Psoas muscle (tissue), 8 donors: Measurements from ENCODE around the gene CFAP46. TPM values are rescaled to one million over a fixed set of nuclear protein-coding genes. Genes with fewer than 3 reads are reported as not detected.

Experiments used
- ATAC-seq, 4 donors: fragments of 200-7000 bp; cut with Tn5 transposase; one replicate each; pipeline ENCODE4 v1.9.1; 2020; ENCODE audit warnings: moderate library complexity in 3 of 4, mild to moderate bottlenecking in 2 of 4
- DNase-seq, 2 donors: peaks; one replicate each; pipeline ENCODE4 v3.0.0-alpha.2; 2020
- H3K27ac ChIP-seq: fragments of 200-600 bp; one replicate; pipeline ENCODE4 v1.8.0; 2022
- H3K27me3 ChIP-seq, 3 donors: fragments of 200-600 bp in 1 of 3; one replicate each; pipeline versions ENCODE4 v1.6.1 to v1.8.0; 2013 to 2022; ENCODE audit warnings: low read length in 2 of 3, mild to moderate bottlenecking in 2 of 3, moderate library complexity in 1 of 3; ENCODE audit not compliant: insufficient read depth in 3 of 3
- H3K36me3 ChIP-seq, 2 donors: fragments of 200-600 bp in 1 of 2; one replicate each; pipeline versions ENCODE4 v1.6.1 to v1.8.0; 2013 to 2022; ENCODE audit warnings: low read depth in 1 of 2, mild to moderate bottlenecking in 1 of 2, moderate library complexity in 1 of 2; ENCODE audit not compliant: insufficient read depth in 1 of 2
- H3K4me1 ChIP-seq: fragments of 200-600 bp; one replicate; pipeline ENCODE4 v1.8.0; 2022
- H3K4me3 ChIP-seq: fragments of 200-600 bp; one replicate; pipeline ENCODE4 v1.8.0; 2022; ENCODE audit warnings: mild to moderate bottlenecking
- H3K9me3 ChIP-seq: fragments of 200-600 bp; one replicate; pipeline ENCODE4 v1.8.0; 2022
- WGBS, 3 donors: extraction: QIAGEN DNeasy Blood & Tissue Kit; methylation state at CpG; one replicate each; pipeline versions ENCODE4 v1.1.6 to v1.1.7; 2013; 5-methylcytosine and 5-hydroxymethylcytosine counted together
- intact Hi-C, 2 donors: fragments of 100-400 bp; cut with DNase I; formaldehyde crosslinking; loops; one replicate each; pipeline versions ENCODE4 v1.11.0 to v1.14.2; 2022
- polyA plus RNA-seq, 3 donors: library from polyadenylated mRNA; stranded (reverse); fragments of 200-250 nt; gene quantifications; one replicate each; pipeline ENCODE4 v1.2.3, GENCODE V29; 2013
- total RNA-seq, 4 donors: library from RNA; stranded (reverse); fragmentation: NEBNext Ultra II Directional in 2 of 4; extraction: Animal tissue kit (Norgen Biotek cat#: 25700) in 2 of 4; gene quantifications; one replicate each; pipeline versions ENCODE4 v1.2.1 to v1.2.4, GENCODE V29; 2021 to 2023
- TF ChIP-seq, protein P1 (sequence below): fragments of 200-600 bp; IDR thresholded peaks from one replicate; pipeline ENCODE4 v1.8.0; 2022; ENCODE audit warnings: antibody characterized with exemption
- donor health status: healthy with polysubstance abuse.
- donor health status: DM: no; HTN: no; CAD: no; lungs with moderate emphysema.
- donor health status: Bipolar disorder and iron deficiency.
- donor health status: healthy.
- donor health status: DM: yes; HTN: yes; CAD: no.
- donor health status: DM: no; HTN: no; CAD: no.
- donor health status: DM: no; HTN: no; CAD: no.
- donor health status: DM: yes; HTN: yes; CAD: no.

Gene CFAP46
- total and polyA plus RNA-seq, 7 donors: 3.9 to 25.4 (median 13.8) TPM

DNA sequence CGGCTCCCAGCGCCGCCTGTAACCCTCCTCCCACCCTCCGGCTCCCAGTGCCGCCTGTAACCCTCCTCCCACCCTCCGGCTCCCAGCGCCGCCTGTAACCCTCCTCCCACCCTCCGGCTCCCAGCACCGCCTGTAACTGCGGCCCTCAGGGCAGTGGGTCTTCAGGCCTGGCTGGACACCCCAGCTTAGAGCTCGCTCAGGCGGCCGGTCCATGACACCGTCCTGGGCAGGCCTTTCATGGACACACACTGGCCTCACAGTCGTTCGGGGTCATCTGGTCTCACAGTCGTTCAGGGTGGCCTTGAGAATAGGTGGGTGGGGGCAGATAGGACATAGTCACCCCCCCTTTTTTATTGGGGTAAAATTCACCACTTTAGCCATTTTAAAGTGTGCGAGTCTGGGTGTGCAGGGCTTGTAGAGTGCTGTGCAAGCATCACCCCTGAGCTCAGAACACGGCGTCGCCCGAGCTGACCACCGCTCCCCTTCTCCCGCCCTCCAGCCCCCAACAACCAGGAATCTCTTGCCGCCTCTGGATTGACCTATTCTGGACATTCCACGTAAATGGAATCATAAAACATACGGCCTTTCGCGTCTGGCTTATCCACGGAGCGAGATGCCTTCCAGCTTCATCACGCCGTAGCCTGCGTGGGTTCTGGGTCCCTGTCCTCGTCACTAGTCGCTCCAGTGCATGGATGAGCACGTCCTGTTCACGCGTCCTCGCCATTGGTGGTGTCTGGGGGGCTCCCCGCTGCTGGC, 41.1 kb upstream of the CFAP46 start:
- H3K4me3 ChIP-seq: no peak overlapping the region
- no peak overlapping the region for H3K27ac ChIP-seq
- no peaks in the 10 kb centered on the region for H3K4me1 ChIP-seq
- TF ChIP-seq, protein P1, sequence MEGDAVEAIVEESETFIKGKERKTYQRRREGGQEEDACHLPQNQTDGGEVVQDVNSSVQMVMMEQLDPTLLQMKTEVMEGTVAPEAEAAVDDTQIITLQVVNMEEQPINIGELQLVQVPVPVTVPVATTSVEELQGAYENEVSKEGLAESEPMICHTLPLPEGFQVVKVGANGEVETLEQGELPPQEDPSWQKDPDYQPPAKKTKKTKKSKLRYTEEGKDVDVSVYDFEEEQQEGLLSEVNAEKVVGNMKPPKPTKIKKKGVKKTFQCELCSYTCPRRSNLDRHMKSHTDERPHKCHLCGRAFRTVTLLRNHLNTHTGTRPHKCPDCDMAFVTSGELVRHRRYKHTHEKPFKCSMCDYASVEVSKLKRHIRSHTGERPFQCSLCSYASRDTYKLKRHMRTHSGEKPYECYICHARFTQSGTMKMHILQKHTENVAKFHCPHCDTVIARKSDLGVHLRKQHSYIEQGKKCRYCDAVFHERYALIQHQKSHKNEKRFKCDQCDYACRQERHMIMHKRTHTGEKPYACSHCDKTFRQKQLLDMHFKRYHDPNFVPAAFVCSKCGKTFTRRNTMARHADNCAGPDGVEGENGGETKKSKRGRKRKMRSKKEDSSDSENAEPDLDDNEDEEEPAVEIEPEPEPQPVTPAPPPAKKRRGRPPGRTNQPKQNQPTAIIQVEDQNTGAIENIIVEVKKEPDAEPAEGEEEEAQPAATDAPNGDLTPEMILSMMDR: no peak
- no peaks in the 10 kb centered on the region for H3K9me3 ChIP-seq
- H3K36me3 ChIP-seq: no peaks in the 10 kb centered on the region
- ATAC-seq (no peak), DNase-seq (peak in 1 of 2 donors; percentile 38)
- WGBS, 3 donors: 80 to 88% (median 85%) methylated on average over 35 to 41 of the region's 42 CpGs
- peaks cover 0 to 40% (median 5%) of the 10 kb centered on the region in 3 donors for H3K27me3 ChIP-seq
- intact Hi-C loops: no loop called here

DNA sequence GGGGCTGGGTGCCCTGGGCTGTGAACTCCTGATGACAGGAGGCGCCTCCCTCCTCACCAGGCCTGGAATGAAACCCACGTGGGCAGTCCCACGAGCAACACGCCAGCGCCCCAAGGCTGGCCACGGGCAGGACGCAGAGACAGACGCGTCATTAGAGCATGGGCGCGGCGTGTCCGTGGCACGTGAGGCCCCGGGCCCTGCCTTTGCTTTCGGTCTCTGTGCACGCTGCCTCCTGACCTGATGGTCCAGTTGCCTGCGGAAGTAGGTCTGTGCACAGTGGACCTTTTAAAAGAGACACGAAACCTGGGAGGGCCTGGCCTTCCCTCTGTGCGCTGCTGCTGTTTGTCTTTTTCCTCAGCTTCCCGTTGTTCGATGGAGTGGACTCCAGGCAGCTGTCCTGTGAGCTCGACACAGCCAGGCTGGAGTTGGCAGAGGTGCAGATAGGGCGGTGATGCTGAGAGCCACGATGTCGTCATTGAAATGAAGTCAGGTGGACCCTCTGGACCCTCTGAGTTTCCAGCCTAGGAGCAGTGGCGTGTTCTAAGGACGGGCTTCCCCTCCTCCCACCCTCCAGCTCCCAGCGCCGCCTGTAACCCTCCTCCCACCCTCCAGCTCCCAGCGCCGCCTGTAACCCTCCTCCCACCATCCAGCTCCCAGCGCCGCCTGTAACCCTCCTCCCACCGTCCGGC, 40.1 kb upstream of the CFAP46 start:
- DNase-seq: peak in 1 of 2 donors; percentile 46
- no peak for ATAC-seq
- H3K9me3 ChIP-seq: no peaks in the 10 kb centered on the region
- no peak overlapping the region for H3K4me3 ChIP-seq
- H3K27me3 ChIP-seq: peaks cover 0 to 32% (median 8%) of the 10 kb centered on the region in 3 donors
- WGBS, 3 donors: 48 to 66% (median 50%) methylated on average over 30 to 35 of the region's 36 CpGs
- H3K4me1 ChIP-seq: no peaks in the 10 kb centered on the region
- H3K36me3 ChIP-seq: no peaks in the 10 kb centered on the region
- intact Hi-C loops: no loop called here
- H3K27ac ChIP-seq: no peak overlapping the region
- TF ChIP-seq, protein P1: no peak

DNA sequence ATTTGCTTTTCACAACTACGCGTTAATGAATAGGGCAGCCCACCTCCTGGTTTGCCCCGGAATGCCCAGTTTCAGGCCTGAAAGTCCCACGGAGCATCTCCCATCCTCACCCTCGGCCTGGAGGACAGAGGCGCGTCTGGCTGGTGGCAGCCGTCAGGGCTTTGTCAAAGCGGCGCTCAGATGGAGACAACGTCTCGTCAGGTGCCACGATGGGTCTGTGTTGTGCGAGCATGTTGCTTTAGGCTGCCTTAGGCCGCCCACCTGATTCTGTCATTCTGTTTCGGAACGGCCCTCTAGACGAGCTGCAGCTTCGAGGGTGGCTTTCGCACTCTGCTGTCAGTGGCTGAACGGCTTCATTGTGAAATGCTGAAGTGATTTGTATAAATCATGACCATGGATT, 39.4 kb upstream of the CFAP46 start:
- peaks cover 0 to 27% (median 7%) of the 10 kb centered on the region in 3 donors for H3K27me3 ChIP-seq
- TF ChIP-seq, protein P1: no peak
- peak in 1 of 2 donors; percentile 30 for DNase-seq

DNA sequence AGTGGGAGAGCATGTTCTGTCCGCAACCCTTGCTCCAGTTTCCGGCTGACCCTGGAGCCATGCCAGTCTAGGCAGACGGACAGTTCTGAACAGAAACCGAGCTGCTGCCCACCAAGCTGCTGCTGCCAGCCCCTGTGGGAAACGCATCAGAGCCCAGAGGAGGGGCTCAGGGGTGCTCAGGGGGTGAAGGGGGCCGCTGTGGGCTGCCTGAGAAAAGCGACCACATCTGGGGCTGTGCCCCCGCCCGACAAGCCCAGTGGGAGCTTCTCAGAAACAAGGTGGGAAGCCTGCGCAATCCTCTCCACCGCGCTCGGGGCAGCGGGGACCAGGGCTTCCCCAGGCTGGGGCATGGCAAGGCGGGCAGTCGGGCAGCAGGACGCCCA, 38.8 kb upstream of the CFAP46 start:
- no peaks in the 10 kb centered on the region for H3K9me3 ChIP-seq
- DNase-seq: peak in 1 of 2 donors; percentile 44
- H3K4me1 ChIP-seq: no peaks in the 10 kb centered on the region
- no peak overlapping the region for H3K27ac ChIP-seq
- 66 to 77% (median 75%) methylated on average over 16 to 17 of the region's 17 CpGs for WGBS, 3 donors
- no peaks in the 10 kb centered on the region for H3K36me3 ChIP-seq
- H3K4me3 ChIP-seq: no peak overlapping the region
- intact Hi-C loops: no loop called here
- no peak for ATAC-seq
- peaks cover 0 to 28% (median 8%) of the 10 kb centered on the region in 3 donors for H3K27me3 ChIP-seq
- TF ChIP-seq, protein P1: no peak

More for the DNA sequence above, 39.4 kb upstream of the CFAP46 start:
- intact Hi-C loops: no loop called here
- H3K27ac ChIP-seq: no peak overlapping the region
- H3K4me3 ChIP-seq: no peak overlapping the region
- 77 to 88% (median 81%) methylated on average over 21 of the region's 21 CpGs for WGBS, 3 donors
- ATAC-seq: no peak
- no peaks in the 10 kb centered on the region for H3K9me3 ChIP-seq
- no peaks in the 10 kb centered on the region for H3K4me1 ChIP-seq
- no peaks in the 10 kb centered on the region for H3K36me3 ChIP-seq
